Uterus (tissue), 2 donors: ENCODE results near the gene GRIK3.

Experiments
- POLR2A ChIP-seq, 2 donors: fragments of 450-650 bp; IDR thresholded peaks; one replicate each; pipeline ENCODE4 v1.6.1; 2016; ENCODE audit warnings: antibody characterized with exemption in 2 of 2, mild to moderate bottlenecking in 1 of 2, moderate library complexity in 1 of 2
- TF ChIP-seq, protein P1 (sequence below), 4 experiments: fragments of 200-600 bp in 2 of 4; fragments of 450-650 bp in 2 of 4; sonication (generic) in 2 of 4; IDR thresholded peaks; one replicate each; pipeline ENCODE4 v1.5.1; 2016 to 2019; ENCODE audit warnings: antibody characterized with exemption in 4 of 4, mild to moderate bottlenecking in 2 of 4, moderate library complexity in 1 of 4

DNA sequence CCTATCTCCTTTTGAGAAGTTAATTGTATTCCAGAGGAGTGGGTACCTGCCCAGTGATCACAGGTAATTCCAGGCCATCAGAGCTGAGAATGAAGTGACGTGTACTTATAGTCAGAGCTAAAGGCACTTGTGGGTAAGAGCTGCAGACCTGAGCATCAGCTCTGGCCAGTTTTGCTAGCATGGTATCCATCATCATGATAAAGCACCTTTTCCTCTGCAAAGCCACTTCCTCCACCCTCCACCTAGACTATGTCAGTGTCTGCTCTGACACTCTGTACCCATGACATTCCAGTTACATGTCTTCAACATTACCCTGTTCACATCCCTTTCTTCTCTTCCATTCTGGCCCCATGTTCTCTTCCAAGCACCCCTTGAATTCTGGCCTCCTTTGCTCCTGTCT lies 157.3 kb downstream of the GRIK3 start:
- TF ChIP-seq, protein P1, sequence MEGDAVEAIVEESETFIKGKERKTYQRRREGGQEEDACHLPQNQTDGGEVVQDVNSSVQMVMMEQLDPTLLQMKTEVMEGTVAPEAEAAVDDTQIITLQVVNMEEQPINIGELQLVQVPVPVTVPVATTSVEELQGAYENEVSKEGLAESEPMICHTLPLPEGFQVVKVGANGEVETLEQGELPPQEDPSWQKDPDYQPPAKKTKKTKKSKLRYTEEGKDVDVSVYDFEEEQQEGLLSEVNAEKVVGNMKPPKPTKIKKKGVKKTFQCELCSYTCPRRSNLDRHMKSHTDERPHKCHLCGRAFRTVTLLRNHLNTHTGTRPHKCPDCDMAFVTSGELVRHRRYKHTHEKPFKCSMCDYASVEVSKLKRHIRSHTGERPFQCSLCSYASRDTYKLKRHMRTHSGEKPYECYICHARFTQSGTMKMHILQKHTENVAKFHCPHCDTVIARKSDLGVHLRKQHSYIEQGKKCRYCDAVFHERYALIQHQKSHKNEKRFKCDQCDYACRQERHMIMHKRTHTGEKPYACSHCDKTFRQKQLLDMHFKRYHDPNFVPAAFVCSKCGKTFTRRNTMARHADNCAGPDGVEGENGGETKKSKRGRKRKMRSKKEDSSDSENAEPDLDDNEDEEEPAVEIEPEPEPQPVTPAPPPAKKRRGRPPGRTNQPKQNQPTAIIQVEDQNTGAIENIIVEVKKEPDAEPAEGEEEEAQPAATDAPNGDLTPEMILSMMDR (IDR thresholded peaks at IDR 0.05): no peak
- TF ChIP-seq POLR2A (IDR thresholded peaks at IDR 0.05): no peak
